ENCODE results near the gene NPTXR. TPM values are rescaled to one million over a fixed set of nuclear protein-coding genes. Genes with fewer than 3 reads are reported as not detected.

NPTXR gene
- polyA plus RNA-seq, 1 of the 3 experiments (the other 2 are of a cell fraction) = 1.2 TPM

DNA sequence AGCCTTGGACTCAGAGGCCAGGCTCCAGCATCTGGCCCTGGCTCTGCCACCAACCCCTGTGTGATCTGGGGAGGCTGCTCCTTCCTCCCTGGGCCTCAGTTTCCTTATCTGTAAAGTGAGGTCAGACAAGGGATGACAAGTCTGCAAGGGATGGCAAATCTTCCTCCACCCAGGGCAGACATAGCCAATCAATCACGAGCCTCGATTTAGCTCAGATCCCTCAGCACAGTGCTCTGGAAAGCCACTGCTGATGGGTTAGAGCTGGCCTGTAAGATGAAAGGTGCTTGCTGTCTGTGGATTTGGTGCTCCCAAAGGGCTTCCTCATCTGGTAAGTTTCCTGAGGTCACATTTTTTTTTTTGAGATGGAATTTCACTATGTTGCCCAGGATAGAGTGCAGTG lies 20.2 kb downstream of the NPTXR start:
- no peak overlapping the region for H2AFZ ChIP-seq (ENCODE audit: low read depth)
- no peaks in the 10 kb centered on the region for H3F3A ChIP-seq (replicated peaks; ENCODE audit: insufficient read depth)
- H3K27me3 ChIP-seq (ENCODE audit: insufficient read depth) = no peaks in the 10 kb centered on the region
- no peaks in the 10 kb centered on the region for H4K20me1 ChIP-seq (ENCODE audit: insufficient read depth)
- TF ChIP-seq MXI1 (IDR thresholded peaks at IDR 0.05; ENCODE audit: low read depth, low read length) = no peak
- no peak for TF ChIP-seq CHD2 (IDR thresholded peaks at IDR 0.05; ENCODE audit: low read length, partially characterized antibody)
- no peak for TF ChIP-seq YY1 (IDR thresholded peaks at IDR 0.05; ENCODE audit: low read depth)
- TF ChIP-seq, protein P1, sequence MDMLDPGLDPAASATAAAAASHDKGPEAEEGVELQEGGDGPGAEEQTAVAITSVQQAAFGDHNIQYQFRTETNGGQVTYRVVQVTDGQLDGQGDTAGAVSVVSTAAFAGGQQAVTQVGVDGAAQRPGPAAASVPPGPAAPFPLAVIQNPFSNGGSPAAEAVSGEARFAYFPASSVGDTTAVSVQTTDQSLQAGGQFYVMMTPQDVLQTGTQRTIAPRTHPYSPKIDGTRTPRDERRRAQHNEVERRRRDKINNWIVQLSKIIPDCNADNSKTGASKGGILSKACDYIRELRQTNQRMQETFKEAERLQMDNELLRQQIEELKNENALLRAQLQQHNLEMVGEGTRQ (IDR thresholded peaks at IDR 0.05; ENCODE audit: borderline replicate concordance, low read depth, low read length) = no peak
- no peak for TF ChIP-seq TCF12 (IDR thresholded peaks at IDR 0.05)
- TF ChIP-seq, protein P2, sequence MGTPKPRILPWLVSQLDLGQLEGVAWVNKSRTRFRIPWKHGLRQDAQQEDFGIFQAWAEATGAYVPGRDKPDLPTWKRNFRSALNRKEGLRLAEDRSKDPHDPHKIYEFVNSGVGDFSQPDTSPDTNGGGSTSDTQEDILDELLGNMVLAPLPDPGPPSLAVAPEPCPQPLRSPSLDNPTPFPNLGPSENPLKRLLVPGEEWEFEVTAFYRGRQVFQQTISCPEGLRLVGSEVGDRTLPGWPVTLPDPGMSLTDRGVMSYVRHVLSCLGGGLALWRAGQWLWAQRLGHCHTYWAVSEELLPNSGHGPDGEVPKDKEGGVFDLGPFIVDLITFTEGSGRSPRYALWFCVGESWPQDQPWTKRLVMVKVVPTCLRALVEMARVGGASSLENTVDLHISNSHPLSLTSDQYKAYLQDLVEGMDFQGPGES (IDR thresholded peaks at IDR 0.05; ENCODE audit: low read depth, low read length) = no peak
- no peak for TF ChIP-seq JUND (IDR thresholded peaks at IDR 0.05)
- H3K9me2 ChIP-seq = no peaks in the 10 kb centered on the region
- no peaks in the 10 kb centered on the region for H3K9me3 ChIP-seq
- no peak overlapping the region for H3K27ac ChIP-seq (ENCODE audit: low read depth in 2 of 2, low read length in 1 of 2)
- ChIA-PET CTCF (no interaction called here), POLR2A (interaction anchor here (0.6 kb wide), 1 partner anchor 56 kb away, joined by 3 read pairs; no protein-coding TSS in a partner anchor)
- DNase-seq = no peak
- no peak overlapping the region for H3K4me2 ChIP-seq
- H3K4me1 ChIP-seq (ENCODE audit: control insufficient read depth in 1 of 2, insufficient read depth in 2 of 2, low read depth in 1 of 2, low read length in 1 of 2) = no peaks in the 10 kb centered on the region
- H3K9ac ChIP-seq = no peak overlapping the region
- no CpG with 5 or more reads among the region's 2 CpGs for WGBS (ENCODE audit: low lambda C conversion rate)
- no peaks in the 10 kb centered on the region for H3K36me3 ChIP-seq (replicated peaks in 1 of 2; ENCODE audit: control insufficient read depth in 1 of 2, insufficient read depth in 2 of 2, low read length in 1 of 2)
- no peak overlapping the region for H3K4me3 ChIP-seq (ENCODE audit: low read depth in 2 of 2, low read length in 1 of 2)
- no peaks in the 10 kb centered on the region for H3K79me2 ChIP-seq (ENCODE audit: insufficient read depth)

DNA sequence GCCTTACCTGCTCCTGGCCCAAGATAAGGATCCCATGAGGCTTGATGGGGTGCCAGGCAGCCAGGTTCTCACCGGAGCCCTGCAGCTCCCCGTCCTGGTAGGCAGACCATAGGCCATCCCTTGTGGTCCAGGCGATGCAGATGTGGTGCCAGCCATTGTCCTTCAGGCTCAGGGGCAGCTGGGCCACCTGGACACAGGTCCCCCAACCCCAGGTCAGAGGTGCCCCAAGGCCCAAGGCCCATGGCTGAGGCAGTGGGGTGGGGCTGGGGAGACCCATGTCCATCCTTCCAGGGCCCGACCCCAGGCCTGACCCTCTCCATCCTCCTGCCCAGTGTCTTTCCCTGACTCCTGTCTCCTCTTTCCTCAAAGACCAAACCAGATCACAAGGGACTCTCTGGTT lies 20.8 kb downstream of the NPTXR start:
- H3K27me3 ChIP-seq (ENCODE audit: insufficient read depth) = no peaks in the 10 kb centered on the region
- no peak for DNase-seq
- H3K79me2 ChIP-seq (ENCODE audit: insufficient read depth) = no peaks in the 10 kb centered on the region
- no CpG with 5 or more reads among the region's 4 CpGs for WGBS (ENCODE audit: low lambda C conversion rate)
- no peak overlapping the region for H3K9ac ChIP-seq
- no peaks in the 10 kb centered on the region for H3K36me3 ChIP-seq (replicated peaks in 1 of 2; ENCODE audit: control insufficient read depth in 1 of 2, insufficient read depth in 2 of 2, low read length in 1 of 2)
- ChIA-PET POLR2A (no interaction called here), CTCF (no interaction called here)
- H3K4me3 ChIP-seq (ENCODE audit: low read depth in 2 of 2, low read length in 1 of 2) = no peak overlapping the region
- no peak overlapping the region for H2AFZ ChIP-seq (ENCODE audit: low read depth)
- no peaks in the 10 kb centered on the region for H3K4me1 ChIP-seq (ENCODE audit: control insufficient read depth in 1 of 2, insufficient read depth in 2 of 2, low read depth in 1 of 2, low read length in 1 of 2)
- H3K4me2 ChIP-seq = no peak overlapping the region
- no peaks in the 10 kb centered on the region for H3F3A ChIP-seq (replicated peaks; ENCODE audit: insufficient read depth)
- H3K9me2 ChIP-seq = no peaks in the 10 kb centered on the region
- H3K9me3 ChIP-seq = no peaks in the 10 kb centered on the region
- no peak overlapping the region for H3K27ac ChIP-seq (ENCODE audit: low read depth in 2 of 2, low read length in 1 of 2)
- H4K20me1 ChIP-seq (ENCODE audit: insufficient read depth) = no peaks in the 10 kb centered on the region
- TF ChIP-seq RFX5 (IDR thresholded peaks at IDR 0.05; ENCODE audit: low read length) (no peak), TAF1 (IDR thresholded peaks at IDR 0.05; ENCODE audit: borderline replicate concordance, low read depth, low read length) (no peak), TCF12 (IDR thresholded peaks at IDR 0.05) (no peak), MXI1 (IDR thresholded peaks at IDR 0.05; ENCODE audit: low read depth, low read length) (no peak), ELF1 (IDR thresholded peaks at IDR 0.05) (no peak), NRF1 (IDR thresholded peaks at IDR 0.05; ENCODE audit: low read depth, low read length) (no peak), FOXM1 (IDR thresholded peaks at IDR 0.05; ENCODE audit: low read depth) (no peak), EZH2phosphoT487 (IDR thresholded peaks at IDR 0.05; ENCODE audit: borderline replicate concordance, low read depth) (no peak), FOXJ3 (CRISPR knock-in tag; IDR thresholded peaks at IDR 0.05) (no peak), RAD21 (IDR thresholded peaks at IDR 0.05; ENCODE audit: low read length) (no peak)
- TF ChIP-seq, protein P1 (IDR thresholded peaks at IDR 0.05; ENCODE audit: borderline replicate concordance, low read depth, low read length) = no peak
- TF ChIP-seq, protein P3, sequence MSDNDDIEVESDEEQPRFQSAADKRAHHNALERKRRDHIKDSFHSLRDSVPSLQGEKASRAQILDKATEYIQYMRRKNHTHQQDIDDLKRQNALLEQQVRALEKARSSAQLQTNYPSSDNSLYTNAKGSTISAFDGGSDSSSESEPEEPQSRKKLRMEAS (IDR thresholded peaks at IDR 0.05; ENCODE audit: low read depth) = no peak

All from SK-N-SH (cell line).